Heart left ventricle (tissue), 13 donors: Measurements from ENCODE around the gene MRTFA.

Experiments used
- POLR2A ChIP-seq, 2 donors: fragments of 450-650 bp; IDR thresholded peaks; one replicate each; pipeline ENCODE4 v1.6.1; 2017; ENCODE audit warnings: antibody characterized with exemption in 2 of 2, mild to moderate bottlenecking in 2 of 2, moderate library complexity in 2 of 2
- TF ChIP-seq, protein P1 (sequence below), 12 donors: fragments of 200-600 bp; sonication (generic) in 4 of 12; IDR thresholded peaks; one replicate each; pipeline versions ENCODE4 v1.5.0 to v1.8.0; 2018 to 2022; ENCODE audit warnings: antibody characterized with exemption in 12 of 12, mild to moderate bottlenecking in 5 of 12
- donor health status: ischemic (EF 13 %, LVEDD 7.1; RV severe dilation, severe dysfunction).
- donor health status: DM: no; HTN: yes; CAD: no.
- donor health status: DM: no; HTN: no; CAD: no.
- donor health status: ischemic (EF 25% LVEDD 6.9; RV normal size, moderate dysfunction).
- donor health status: ischemic (EF 25% LVEDD 5.7; RV mildly dilated, moderate dysfunction).
- donor health status: ischemic (EF 35%, LVEDD 5.7; RV mildly dilated, moderate dysfunction).
- donor health status: nonischemic (EF 11% LVEDD 7.7; RV severe dilation, severe dysfunction).
- donor health status: DM: yes; HTN: yes; CAD: no.
- donor health status: PGD.
- donor health status: ischemic (EF 29% LVEDD 5.4; RV normal size, mild dysfunction).
- donor health status: nonischemic (EF 23%, LVEDD 6.1; RV moderate dilation, normal function).

DNA sequence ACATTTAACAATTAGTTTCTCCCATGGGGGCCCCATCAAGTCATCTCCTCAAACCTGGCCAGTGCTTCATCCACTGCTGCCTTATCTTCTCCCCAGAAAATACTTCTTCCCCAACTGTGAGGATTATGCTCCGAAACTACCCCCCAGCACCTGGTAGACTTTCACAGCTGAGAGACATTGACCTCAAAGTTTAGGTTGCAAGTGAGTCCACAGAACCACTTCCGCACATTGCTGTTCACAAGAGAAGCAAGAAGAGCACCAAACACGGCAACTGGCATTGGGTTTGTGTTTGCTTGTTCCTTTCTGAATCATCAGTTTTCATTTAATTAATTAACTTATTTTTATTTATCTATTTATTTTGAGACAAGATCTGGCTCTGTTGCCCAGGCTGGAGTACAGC, 48.9 kb upstream of the MRTFA start:
- TF ChIP-seq, protein P1, sequence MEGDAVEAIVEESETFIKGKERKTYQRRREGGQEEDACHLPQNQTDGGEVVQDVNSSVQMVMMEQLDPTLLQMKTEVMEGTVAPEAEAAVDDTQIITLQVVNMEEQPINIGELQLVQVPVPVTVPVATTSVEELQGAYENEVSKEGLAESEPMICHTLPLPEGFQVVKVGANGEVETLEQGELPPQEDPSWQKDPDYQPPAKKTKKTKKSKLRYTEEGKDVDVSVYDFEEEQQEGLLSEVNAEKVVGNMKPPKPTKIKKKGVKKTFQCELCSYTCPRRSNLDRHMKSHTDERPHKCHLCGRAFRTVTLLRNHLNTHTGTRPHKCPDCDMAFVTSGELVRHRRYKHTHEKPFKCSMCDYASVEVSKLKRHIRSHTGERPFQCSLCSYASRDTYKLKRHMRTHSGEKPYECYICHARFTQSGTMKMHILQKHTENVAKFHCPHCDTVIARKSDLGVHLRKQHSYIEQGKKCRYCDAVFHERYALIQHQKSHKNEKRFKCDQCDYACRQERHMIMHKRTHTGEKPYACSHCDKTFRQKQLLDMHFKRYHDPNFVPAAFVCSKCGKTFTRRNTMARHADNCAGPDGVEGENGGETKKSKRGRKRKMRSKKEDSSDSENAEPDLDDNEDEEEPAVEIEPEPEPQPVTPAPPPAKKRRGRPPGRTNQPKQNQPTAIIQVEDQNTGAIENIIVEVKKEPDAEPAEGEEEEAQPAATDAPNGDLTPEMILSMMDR (IDR thresholded peaks at IDR 0.05): no peak
- TF ChIP-seq POLR2A (IDR thresholded peaks at IDR 0.05): no peak
